Stimulated activated CD4-positive, alpha-beta T cell treated with anti-CD3 and anti-CD28 coated beads, TNF-alpha, amount 100 ng/mL, for 48 hours (primary cell): ENCODE measurements around the gene SCAMP5.

ENCODE experiments used
- DNase-seq, 3 donors: peaks; one replicate each; pipeline ENCODE4 v3.0.0-alpha.2; 2020; ENCODE audit warnings: low read depth in 3 of 3

SCAMP5 gene

DNA sequence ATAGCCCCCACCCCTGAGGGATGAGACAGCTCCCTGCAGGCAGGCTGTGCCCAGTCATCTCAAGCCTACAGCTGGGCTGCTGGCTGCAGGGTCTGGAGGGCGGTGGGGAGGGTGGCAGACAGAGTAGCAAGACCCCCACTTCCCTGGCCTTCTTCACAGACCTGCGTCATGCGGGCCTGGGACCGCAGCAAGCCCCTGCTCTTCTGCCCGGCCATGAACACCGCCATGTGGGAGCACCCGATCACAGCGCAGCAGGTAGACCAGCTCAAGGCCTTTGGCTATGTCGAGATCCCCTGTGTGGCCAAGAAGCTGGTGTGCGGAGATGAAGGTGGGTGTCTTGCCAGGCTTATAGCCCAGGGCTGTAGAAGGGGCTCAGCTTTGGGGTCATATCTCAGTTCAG, 53.0 kb downstream of the SCAMP5 start:
- DNase-seq = no peak

DNA sequence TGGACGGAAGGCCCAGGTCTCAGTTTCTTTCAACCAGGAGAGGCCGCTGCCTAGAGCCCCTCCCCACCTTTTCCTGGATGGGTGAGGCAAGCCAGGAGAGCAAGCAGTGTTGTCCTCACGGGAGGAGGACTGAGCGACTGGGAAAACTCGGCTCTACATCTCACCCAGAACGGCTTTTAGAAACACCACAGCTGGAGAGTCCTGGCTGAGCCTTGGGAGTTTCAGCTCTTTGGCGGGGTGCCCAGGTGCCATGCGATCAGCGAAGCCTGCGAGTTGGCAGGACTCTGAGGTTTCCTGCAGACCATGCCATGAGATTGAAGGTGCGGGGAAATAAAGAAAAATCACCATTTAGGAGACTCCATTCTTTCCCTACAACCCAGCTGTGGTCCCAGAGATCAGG, 54.0 kb downstream of the SCAMP5 start:
- DNase-seq = no peak

DNA sequence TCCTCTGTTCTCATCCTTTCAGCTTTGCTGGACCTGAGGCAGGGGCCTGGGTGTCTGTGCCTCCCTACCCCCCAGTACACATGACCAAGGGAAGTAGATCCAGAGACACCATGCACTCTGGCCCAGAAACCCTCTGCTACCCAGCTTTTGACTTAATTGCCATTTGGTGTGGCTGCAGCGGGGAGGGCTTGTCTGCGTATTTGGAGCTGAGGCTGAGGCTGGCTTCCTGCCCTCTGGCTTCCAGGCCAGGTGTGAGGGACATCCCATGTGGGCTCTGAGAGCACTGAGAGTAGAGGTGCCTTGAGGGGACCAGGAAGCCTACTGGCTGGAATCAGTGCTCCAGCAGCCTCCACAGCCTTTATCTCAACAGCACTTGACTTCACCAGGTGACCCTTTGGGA, 54.9 kb downstream of the SCAMP5 start:
- DNase-seq = no peak

DNA sequence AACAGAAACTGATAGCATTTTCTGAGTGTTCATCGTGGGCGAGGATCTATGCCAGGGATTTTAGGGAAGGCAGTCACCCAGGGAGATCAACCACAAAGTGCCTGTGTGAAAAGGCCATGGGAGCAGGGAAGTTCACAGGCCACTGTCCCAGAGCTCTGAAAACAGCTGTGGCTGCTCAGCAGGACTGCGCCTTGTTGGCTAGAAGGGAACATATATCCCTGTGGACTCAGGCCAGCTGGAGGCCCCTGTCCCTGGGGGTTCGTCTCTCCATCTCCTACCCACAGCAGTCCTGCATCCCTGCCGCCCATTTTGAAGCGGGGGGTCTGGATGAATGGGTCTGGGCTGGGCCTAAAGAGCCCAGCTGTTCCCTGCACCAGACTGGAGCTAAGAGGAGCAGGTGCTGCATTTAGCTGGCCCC, 55.8 kb downstream of the SCAMP5 start:
- no peak for DNase-seq

DNA sequence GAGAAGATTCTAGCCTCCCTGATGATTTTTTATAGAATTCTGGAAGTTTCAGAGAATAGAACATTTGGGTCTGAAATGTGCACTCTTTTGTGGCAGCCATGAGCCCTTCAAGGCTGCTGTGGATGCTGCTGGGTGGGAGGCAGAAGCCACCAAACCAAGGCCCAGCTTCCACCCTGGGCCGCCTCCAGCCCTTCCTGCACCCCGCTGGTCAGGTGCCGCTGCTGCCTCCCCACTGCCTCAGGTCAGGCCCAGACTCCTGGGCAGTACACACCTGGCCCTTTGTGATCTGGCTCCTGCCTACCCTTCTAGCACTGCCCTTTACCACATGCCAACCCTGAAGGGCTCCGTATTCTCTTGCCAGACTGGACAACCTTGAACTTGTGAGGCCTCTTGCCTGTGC, 56.3 kb downstream of the SCAMP5 start:
- no peak for DNase-seq

DNA sequence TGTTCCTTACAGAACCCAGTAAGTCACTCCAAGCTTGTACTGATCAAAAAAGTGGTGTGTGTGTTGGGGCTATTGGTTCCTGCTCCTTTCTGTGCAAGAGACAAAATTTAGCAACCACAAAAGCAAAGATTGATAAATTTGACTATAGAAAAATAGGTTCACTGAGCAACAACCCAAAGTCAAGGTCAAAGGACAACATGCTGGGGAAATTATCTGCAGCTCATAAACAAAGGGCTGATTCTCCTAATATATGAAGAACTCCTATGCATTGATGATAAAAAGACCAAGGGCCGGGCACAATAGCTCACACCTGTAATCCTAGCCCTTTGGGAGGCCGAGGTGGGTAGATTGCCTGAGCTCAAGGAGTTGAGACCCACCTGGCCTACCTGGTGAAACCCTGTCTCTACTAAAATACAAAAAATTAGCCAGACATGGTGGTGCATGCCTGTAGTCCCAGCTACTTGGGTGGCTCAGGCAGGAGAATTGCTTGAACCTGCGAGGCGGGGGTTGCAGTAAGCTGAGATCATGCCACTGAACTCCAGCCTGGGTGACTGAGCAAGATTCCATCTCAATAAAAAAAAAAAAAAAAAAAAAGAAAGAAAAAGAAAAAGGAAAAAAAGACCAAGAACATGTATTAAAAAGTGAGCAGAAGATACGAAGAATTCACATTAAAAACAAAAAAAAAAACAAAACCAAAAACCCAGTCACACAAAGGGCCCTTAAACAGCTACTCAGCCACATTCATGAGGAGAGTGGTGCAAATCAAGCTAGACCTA, 57.8 kb downstream of the SCAMP5 start:
- DNase-seq = no peak

DNA sequence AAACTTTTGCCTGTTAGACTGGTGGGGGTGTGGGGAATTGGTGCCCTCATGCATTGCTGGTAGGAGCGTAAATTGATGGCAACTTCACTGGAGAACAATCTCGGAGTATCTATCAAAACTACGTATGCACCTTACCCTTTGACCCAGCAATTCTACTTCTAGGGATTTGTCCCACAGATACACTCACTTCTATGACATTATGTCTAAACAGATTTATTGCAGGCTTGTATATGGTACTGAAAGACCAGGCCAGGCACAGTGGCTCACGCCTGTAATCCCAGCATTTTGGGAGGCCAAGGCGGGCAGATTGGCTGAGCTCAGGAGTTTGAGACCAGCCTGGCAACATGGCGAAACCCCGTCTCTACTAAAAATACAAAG, 58.4 kb downstream of the SCAMP5 start:
- DNase-seq = no peak

DNA sequence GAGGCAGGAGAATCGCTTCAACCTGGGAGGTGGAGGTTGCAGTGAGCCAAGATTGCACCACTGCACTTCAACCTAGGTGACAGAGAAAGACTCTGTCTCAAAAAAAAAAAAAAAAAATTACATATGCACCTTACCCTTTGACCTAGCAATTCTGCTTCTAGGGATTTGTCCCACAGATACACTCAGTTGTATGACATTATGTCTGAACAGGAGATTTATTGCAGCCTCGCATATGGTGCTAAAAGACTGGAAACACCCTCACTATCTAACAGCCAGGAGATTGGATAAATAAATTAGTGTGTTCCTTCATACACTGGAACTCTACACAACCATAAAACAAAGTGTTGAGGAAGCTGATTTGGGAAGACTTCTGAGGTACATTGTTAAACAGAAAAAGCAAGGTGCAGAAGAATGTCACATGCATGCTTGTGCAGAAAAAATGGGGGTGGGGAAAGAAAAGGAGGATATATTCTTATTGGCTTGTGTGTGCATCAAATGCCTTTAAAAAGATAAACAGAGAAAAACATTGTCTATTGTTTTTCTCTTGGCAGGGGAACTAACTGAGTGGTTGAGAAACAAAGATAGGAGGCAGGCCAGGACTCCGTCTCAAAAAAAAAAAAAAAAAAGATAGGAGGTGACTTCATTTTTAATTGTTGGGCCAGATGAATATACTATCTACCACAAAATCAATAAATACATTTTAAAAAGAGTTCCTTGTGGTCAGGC, 59.0 kb downstream of the SCAMP5 start:
- DNase-seq = no peak

DNA sequence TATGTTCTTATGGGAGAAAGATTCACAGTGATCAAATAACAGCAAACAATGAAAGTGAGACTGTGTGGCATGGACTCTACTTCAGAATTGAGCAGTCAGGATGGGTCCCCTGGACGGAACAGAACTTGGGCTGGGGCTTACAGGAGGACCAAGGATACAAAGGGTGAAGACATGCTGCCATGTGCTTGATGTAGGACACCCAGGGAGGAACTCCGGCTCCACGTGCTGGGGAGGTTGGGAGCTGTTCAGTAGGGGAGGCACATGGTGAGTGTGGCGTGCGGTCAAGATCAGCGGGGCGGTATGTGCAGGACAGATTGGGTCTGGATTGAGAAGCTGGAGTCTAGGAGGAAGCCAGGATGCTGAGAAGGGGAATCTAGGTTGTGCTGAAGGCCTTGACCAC, 60.7 kb downstream of the SCAMP5 start:
- DNase-seq = no peak

DNA sequence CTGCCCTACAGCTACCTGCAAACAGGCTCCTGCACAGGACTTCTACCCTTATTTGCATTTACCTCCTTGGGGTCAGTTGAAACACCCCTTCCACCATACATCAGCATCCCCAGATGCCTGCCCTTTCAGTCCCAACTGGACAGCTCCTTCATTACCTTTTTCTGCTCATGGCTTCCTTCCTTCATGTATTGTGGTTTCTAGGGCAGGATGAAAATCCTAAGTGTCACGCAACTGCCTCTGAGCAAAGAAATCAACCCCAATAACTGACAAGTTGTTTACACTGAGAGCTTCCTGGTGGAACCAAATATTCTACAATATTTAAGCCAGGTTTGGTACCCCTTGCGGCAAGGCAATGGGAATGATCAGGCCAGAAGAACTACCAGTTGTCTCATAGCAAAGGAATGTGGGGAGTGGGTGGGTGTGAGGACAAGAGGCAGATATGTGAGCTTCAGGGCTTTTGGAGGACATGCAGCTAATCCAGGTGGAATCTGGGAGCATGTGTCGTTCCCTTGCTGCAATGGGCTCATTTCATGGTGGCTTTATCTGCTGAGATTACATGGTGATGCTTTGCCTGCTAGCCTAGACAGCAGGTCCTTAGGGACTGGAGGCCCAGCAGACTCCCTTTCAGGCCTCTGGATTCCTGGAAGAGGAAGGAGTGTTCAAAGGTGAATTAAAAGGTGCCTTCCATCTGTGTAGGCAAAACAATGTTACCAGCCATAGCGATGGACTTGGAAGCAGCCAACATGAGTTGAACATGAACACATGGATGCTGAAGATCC, 63.0 kb downstream of the SCAMP5 start:
- DNase-seq = no peak

DNA sequence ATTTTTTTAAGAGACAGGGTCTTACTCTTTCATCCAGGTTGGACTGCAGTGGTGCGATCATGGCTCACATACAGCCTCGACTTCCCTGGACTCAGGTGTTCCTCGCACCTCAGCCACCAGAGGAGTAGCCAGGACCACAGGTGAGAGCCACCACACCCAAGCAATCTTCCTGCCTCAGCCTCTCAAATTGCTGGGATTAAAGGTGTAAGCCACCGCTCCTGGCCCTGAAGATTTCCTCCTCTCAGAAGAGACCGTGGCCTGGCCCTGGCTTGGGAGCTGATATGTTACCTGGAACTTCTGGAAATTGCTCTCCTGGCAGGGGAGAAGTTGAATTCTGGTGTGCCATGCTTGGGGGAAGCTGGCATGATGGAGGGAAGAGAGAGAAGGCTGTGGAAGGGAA, 64.2 kb downstream of the SCAMP5 start:
- DNase-seq = no peak

DNA sequence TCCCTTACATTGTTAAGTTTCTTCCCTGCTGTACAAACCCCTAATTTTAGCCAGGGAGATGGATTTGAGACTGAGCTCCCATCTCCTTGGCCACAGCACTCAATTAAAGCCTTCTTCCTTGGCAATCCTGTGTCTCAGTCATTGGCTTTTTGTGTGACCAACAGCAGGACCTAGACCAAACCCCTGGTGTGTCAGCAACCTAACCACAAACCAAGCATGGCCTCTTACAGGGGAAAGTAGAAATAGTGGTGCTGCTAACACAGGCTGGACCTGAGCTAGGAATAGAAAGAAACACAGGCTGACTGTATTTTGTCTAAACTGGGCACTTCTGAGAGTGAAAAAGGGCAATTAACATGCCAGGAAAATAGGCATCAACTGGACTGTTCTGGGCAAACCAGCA, 65.9 kb downstream of the SCAMP5 start:
- DNase-seq = no peak

DNA sequence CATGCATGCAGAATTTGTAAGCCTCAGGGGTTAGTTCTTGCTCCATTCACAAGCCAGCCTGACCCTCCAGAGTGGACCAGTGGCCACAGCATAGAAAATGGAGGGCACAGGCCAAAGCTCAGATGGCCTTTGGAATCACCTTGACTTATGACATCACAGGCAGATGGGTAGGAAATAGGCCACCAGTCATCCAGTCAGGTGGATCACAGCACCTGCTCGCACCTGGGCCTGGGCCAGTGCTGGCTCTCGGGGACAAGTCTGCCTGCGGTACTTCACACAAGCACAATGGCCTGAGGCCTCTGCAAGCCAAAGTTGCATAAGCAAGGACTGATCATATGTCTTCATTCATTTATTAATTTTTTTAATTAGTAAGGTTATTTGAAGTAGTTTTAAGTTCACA, 67.3 kb downstream of the SCAMP5 start:
- no peak for DNase-seq

DNA sequence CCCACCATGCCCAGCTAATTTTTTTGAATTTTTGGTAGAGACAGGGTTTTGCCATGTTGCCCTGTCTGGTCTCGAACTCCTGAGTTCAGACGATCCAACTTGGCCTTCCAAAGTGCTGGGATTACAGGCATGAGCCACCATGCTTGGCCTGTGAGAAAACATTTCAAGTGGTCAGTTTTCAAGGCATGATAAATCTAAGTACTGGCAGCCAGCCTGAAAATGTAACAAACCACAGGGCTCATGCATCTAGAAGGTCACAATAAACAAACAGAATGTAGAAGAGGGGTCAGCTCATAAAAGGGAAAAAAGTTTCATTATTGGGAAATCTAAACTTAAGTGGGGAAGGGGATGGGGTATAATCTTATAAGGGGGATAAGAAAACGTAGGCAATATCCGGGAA, 68.0 kb downstream of the SCAMP5 start:
- no peak for DNase-seq

DNA sequence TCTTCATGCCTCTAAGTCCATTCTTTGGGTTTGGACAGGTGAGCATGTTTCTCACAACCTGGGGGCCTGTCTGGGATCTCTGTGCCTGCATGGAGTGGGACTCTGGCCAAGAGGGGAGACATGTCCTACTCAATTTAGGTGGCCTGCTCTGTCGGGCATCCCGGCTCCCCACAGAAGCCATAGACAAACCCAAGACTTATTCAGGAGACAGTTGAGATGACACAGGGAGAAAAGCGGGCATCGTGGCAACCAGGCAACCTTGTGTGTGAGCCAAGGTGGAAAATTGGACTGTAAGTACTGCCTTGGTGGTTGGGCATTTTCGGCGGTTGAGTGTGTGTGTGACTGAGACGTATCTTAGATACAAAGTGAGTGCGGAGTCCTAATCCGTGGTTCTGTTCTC, 68.5 kb downstream of the SCAMP5 start:
- no peak for DNase-seq

DNA sequence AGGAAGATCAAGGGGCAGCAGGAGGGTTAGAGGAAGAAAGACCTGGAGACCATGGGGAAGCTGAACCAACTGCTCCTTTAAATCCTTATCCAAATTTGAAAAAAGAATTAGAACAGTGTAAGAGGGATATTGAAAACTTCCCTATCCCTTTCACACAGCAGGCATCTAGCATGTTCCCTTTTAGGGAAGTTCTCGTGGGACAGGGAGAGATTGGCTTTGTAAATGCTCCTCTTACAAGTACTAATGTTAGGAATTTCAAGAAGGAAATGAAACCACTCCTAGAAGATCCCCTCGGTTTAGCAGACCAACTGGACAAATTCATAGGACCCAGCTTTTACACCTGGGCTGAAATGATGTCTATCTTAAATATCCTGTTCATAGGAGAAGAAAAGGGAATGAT, 69.5 kb downstream of the SCAMP5 start:
- no peak for DNase-seq

DNA sequence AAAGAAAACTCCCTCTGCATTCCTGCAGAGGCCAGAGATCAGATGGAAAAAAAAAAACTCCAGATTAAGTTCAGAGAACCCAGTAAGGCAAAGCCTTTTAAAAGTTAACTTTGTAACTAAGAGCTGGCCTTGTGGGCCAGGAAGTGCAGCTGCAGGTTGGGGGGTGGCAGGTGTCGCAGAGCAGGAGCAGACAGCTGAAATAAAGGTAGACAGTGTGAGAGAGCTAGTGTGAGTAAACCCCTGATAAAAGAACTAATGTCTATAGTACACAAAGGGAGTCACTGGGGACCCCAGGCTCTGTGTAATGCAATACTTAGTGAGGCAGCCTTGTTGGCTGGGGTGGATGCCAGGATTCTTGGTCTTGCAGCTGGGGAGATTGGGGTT, 70.1 kb downstream of the SCAMP5 start:
- DNase-seq = no peak

DNA sequence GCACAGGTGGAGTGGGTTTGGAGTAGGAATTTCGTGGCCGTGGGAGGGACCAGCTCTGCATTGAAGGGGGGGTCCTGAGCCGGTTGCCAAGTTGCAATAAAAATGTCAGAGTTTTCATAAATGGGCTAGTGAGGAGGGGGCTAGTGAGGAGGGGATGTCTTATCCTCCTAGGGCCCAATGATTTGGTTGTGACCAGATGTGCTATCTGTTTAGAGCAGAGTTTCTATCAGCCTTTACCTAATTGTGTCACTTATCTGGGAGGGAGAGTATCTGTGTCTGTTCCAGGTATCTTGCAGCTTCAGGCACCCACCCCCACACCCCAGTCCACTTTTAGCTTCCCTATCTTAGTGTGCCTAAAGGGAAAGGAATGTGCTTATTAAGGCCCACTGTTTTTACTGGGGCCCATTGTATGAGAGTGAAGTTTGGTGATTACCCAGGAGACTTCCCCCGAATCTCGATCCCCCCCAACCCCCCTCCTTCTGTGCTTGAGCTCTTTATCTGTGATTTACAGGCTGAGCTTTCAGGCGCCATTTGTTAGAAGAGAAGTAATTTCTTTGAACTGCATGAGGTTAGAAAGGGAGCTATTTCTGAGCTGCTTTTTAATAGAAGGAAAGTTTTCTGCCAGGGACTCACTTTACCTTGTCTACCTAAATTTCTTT, 70.6 kb downstream of the SCAMP5 start:
- DNase-seq = no peak

DNA sequence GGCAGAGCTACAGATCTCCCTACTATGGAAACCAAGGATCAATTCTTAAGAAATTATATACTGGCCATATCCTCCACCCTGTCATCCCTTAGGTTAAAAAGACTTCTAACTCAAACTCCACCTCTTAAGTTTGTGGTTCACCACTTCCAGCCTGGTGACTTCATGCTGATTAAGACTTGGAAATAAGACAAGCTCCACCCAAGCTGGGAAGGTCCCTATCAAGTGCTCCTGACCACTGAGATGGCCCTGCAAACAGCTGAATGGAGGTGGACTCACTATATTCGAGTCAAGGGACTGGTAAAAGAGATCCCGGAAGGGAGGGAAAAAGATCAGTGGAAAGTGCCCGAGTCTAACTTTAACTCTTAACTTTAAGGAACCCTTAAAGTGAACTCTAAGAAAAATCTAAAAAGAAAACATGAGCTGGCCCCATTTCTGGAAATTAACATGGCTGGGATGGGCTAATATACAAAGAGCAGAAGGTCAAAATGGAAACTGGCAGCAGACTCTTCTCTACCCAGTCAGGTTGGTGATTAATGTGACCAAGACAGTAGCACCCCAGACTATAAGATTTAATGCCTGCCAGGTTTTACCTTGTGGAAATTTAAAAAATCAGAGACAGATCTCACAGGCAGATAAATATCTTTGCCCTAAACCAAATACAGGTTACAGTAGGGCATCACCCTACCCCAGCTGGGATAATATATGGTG, 71.9 kb downstream of the SCAMP5 start:
- DNase-seq = no peak

DNA sequence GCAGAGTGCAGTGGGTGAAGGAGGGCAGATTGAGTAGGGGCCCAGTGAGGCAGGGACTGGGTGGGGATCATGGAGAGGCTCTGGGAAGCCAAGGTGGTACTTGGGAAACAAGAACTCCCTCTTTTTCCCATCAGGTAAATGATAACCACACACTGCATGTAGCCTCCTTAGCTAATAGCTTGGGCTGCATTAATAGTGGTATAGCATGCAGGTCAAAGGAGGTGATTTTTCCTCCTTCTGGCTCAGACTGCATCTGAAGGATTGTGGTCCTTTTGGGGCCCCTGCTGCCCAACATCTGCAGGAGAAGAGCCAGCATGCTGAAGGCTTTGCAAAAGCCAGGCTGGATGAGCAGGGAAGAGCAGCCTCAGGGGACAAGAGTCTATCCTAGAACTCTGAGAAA, 73.4 kb downstream of the SCAMP5 start:
- DNase-seq = no peak

DNA sequence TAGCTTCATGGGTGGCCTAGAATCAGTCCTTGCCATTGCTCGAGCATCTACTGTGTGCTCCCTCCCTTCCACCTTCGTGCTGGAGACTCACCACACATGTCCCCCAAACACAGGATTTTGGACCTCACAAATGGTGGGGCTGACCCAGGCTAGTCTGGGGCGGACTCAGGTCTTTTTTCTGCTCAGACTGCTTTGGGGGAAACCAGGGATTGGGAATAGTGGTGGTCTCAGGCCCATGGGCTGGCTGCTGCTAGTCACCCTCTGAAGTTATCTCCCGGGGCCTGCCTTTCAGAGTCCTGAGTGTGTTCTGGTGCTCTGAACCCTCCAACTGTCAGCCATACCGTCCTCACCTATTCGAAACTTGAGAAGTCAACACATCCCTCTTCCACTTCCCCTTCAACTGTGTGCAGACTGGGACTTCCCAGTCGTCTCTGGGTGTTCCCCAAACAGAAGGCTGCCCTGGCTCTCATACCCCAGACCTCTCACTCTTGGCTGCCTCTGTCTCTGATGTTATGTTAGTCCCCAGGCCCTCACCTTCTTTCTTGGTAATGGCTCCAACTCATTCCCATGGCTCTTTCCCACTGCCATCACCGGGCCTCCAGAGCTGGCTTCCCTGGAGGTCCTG, 74.0 kb downstream of the SCAMP5 start:
- DNase-seq = no peak
